GM12864 (cell line): ENCODE data around the gene LY6G5B.

Experiments
- DNase-seq: peaks from one replicate; pipeline ENCODE4 v3.0.0-alpha.2; 2011; ENCODE audit warnings: low read depth
- H3K4me3 ChIP-seq: 2 replicates; pipeline ENCODE4 v1.5.1; 2011; ENCODE audit warnings: mild to moderate bottlenecking, low read depth, low read length, control low read depth
- TF ChIP-seq, protein P1 (sequence below): IDR thresholded peaks from 2 replicates; pipeline ENCODE4 v1.5.1; 2011; ENCODE audit warnings: low read depth, mild to moderate bottlenecking, moderate library complexity, low read length, control low read depth, inconsistent platforms; ENCODE audit errors: missing control alignments

Gene LY6G5B

DNA sequence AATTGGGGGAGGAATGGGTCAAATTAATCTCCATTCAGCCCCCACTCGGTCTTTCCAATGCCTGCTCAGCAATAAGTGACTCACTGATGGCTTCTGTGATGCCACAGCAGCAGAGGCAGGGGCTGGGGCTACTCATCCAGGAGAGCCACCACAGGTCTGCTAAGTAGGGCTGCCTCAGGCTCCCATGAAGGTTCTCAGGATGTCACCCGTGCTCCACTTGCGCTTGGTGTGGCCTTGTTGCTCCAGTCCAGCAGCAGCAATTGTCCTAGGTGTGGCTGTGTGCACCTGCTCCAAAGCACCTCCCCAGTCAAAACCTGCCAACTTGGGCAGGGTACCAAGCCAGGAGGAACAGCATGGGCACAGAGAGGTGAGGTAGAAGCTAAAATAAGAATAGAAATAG lies 52.4 kb downstream of the LY6G5B start:
- DNase-seq: no peak
- no peak overlapping the region for H3K4me3 ChIP-seq
- TF ChIP-seq, protein P1, sequence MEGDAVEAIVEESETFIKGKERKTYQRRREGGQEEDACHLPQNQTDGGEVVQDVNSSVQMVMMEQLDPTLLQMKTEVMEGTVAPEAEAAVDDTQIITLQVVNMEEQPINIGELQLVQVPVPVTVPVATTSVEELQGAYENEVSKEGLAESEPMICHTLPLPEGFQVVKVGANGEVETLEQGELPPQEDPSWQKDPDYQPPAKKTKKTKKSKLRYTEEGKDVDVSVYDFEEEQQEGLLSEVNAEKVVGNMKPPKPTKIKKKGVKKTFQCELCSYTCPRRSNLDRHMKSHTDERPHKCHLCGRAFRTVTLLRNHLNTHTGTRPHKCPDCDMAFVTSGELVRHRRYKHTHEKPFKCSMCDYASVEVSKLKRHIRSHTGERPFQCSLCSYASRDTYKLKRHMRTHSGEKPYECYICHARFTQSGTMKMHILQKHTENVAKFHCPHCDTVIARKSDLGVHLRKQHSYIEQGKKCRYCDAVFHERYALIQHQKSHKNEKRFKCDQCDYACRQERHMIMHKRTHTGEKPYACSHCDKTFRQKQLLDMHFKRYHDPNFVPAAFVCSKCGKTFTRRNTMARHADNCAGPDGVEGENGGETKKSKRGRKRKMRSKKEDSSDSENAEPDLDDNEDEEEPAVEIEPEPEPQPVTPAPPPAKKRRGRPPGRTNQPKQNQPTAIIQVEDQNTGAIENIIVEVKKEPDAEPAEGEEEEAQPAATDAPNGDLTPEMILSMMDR: no peak
